ENCODE data around the gene SAT2.
"Not testable (repeated sequence)": the region's sequence is repeated elsewhere in the genome, so short reads cannot be mapped to it uniquely, and the experiment has no call there.

SAT2 gene

GRCh38 chr17:7627250-7628121 lies at the start of gene SAT2:
TSS of gene SAT2 (minus strand) at chr17:7627821. CDS start at chr17:7627635, 186 bp downstream.
- FAIRE-seq, result peak; percentile 80

- no peak for FAIRE-seq
Observed at GRCh38 chr17:7676533-7676932, 48.9 kb upstream of the SAT2 start.

GRCh38 chr17:7674934-7675333 lies 47.3 kb upstream of the SAT2 start:
- FAIRE-seq, result no peak

GRCh38 chr17:7673239-7673638 lies 45.6 kb upstream of the SAT2 start:
- no peak for FAIRE-seq

GRCh38 chr17:7668482-7668881 lies 40.9 kb upstream of the SAT2 start:
- no peak for FAIRE-seq

GRCh38 chr17:7667656-7668406 lies 40.2 kb upstream of the SAT2 start:
- no peak for FAIRE-seq

GRCh38 chr17:7656958-7657609 lies 29.5 kb upstream of the SAT2 start:
- no peak for FAIRE-seq

GRCh38 chr17:7655541-7655840 lies 27.9 kb upstream of the SAT2 start:
- no peak for FAIRE-seq

GRCh38 chr17:7654832-7655540 lies 27.4 kb upstream of the SAT2 start:
- FAIRE-seq, result no peak

- no peak for FAIRE-seq
Observed at GRCh38 chr17:7652388-7653356, 25.1 kb upstream of the SAT2 start.

- FAIRE-seq, result no peak
Observed at GRCh38 chr17:7651665-7652387, 24.2 kb upstream of the SAT2 start.

- FAIRE-seq, result no peak
Observed at GRCh38 chr17:7651097-7651664, 23.6 kb upstream of the SAT2 start.

GRCh38 chr17:7650509-7651096 lies 23.0 kb upstream of the SAT2 start, which contains the start of gene ATP1B2:
TSS of gene ATP1B2 (plus strand) at chr17:7650926. CDS start at chr17:7651519, 593 bp downstream.
- no peak for FAIRE-seq

- FAIRE-seq, result no peak
Observed at GRCh38 chr17:7647018-7647417, 19.4 kb upstream of the SAT2 start.

GRCh38 chr17:7646457-7646856 lies 18.8 kb upstream of the SAT2 start:
- FAIRE-seq, result no peak

- FAIRE-seq, result no peak
Observed at GRCh38 chr17:7644775-7645174, 17.2 kb upstream of the SAT2 start.

- FAIRE-seq, result not testable (repeated sequence)
Observed at GRCh38 chr17:7641635-7642034, 14.0 kb upstream of the SAT2 start.

- FAIRE-seq, result no peak
Observed at GRCh38 chr17:7640783-7641182, 13.2 kb upstream of the SAT2 start.

GRCh38 chr17:7636163-7636562 lies 8.5 kb upstream of the SAT2 start:
- FAIRE-seq, result no peak

GRCh38 chr17:7634384-7634783 lies 6.8 kb upstream of the SAT2 start:
- no peak for FAIRE-seq
